GM12878 (cell line): ENCODE measurements around the gene VIL1. TPM values are rescaled to one million over a fixed set of nuclear protein-coding genes. Genes with fewer than 3 reads are reported as not detected.

ENCODE experiments used
- BRCA1 ChIP-seq: IDR thresholded peaks from 2 replicates; pipeline ENCODE4 v1.6.1; 2011; ENCODE audit warnings: low read depth, low read length, improper control_type of control experiment
- CREM ChIP-seq: IDR thresholded peaks from 2 replicates; pipeline ENCODE4 v1.6.1; 2014; ENCODE audit warnings: antibody characterized with exemption, low read depth
- JUNB ChIP-seq: IDR thresholded peaks from 2 replicates; pipeline ENCODE4 v1.6.1; 2016; ENCODE audit warnings: antibody characterized with exemption, mild to moderate bottlenecking
- MYC ChIP-seq: IDR thresholded peaks from 2 replicates; pipeline ENCODE4 v1.6.1; 2011; ENCODE audit warnings: mild to moderate bottlenecking, low read length, moderate library complexity, inconsistent platforms; ENCODE audit not compliant: insufficient read depth, insufficient replicate concordance, insufficient read length, severe bottlenecking
- NR2F1 ChIP-seq: fragments of 450-650 bp; conservative IDR thresholded peaks from 2 replicates; pipeline ENCODE4 v1.6.1; 2017; ENCODE audit warnings: mild to moderate bottlenecking
- RELA ChIP-seq: fragments of 450-650 bp; IDR thresholded peaks from 2 replicates; pipeline ENCODE4 v1.8.0; 2014; ENCODE audit warnings: borderline replicate concordance; ENCODE audit not compliant: partially characterized antibody
- SUPT20H ChIP-seq: IDR thresholded peaks from 2 replicates; pipeline ENCODE4 v1.6.1; 2011; ENCODE audit warnings: low read depth, mild to moderate bottlenecking, low read length, moderate library complexity, borderline replicate concordance; ENCODE audit not compliant: control insufficient read depth
- SUZ12 ChIP-seq: fragments of 200-600 bp; sonication (generic); IDR thresholded peaks from one replicate; pipeline ENCODE4 v1.6.1; 2018; ENCODE audit warnings: antibody characterized with exemption, mild to moderate bottlenecking; ENCODE audit not compliant: unreplicated experiment
- polyA plus RNA-seq, 11 experiments: library from polyadenylated mRNA; depleted of rRNA in 4 of 11; unstranded in 6 of 11; stranded (reverse) in 5 of 11; fragments of >200 nt; fragmentation: Nextera tagmentation in 4 of 11; fragmentation: Illumina TruSeq in 1 of 11; extraction: Ambion mirVana in 4 of 11; extraction: Trizol in 1 of 11; gene quantifications; 1 replicate in 1 of 11; 2 replicates in 10 of 11; pipeline versions ENCODE4 v1.2.1 to v1.2.3, GENCODE V29; 2011 to 2016; ENCODE audit warnings: inconsistent platforms in 2 of 11, missing spikeins in 2 of 11, low read depth in 1 of 11
- total RNA-seq, 4 experiments: library from RNA; depleted of rRNA in 3 of 4; stranded (reverse); fragments of >200 nt in 3 of 4; fragmentation: Illumina TruSeq in 1 of 4; extraction: Trizol in 1 of 4; gene quantifications; 2 replicates each; pipeline versions ENCODE4 v1.2.1 to v1.2.3, GENCODE V29; 2013 to 2021
- TF ChIP-seq, protein P1 (sequence below): IDR thresholded peaks from 2 replicates; pipeline ENCODE4 v1.6.1; 2011; ENCODE audit warnings: mild to moderate bottlenecking, low read depth, low read length, moderate library complexity; ENCODE audit not compliant: insufficient replicate concordance
- TF ChIP-seq, protein P2 (sequence below): fragments of 450-650 bp; IDR thresholded peaks from 2 replicates; pipeline ENCODE4 v1.6.1; 2016; ENCODE audit warnings: mild to moderate bottlenecking
- TF ChIP-seq, protein P3 (sequence below): IDR thresholded peaks from 2 replicates; pipeline ENCODE4 v1.6.1; 2011; ENCODE audit warnings: low read depth, low read length, improper control_type of control experiment, borderline replicate concordance
- TF ChIP-seq, protein P4 (sequence below): fragments of 450-650 bp; formaldehyde crosslinking; IDR thresholded peaks from 2 replicates; pipeline ENCODE4 v1.4.0; 2022; ENCODE audit warnings: mild to moderate bottlenecking, moderate library complexity

Gene VIL1
- total and polyA plus RNA-seq, 10 of the 15 experiments (the other 5 are each of a cell fraction or from before 2014, with no cell fraction given) = 0.03 to 1.9 (median 0.33) TPM

DNA sequence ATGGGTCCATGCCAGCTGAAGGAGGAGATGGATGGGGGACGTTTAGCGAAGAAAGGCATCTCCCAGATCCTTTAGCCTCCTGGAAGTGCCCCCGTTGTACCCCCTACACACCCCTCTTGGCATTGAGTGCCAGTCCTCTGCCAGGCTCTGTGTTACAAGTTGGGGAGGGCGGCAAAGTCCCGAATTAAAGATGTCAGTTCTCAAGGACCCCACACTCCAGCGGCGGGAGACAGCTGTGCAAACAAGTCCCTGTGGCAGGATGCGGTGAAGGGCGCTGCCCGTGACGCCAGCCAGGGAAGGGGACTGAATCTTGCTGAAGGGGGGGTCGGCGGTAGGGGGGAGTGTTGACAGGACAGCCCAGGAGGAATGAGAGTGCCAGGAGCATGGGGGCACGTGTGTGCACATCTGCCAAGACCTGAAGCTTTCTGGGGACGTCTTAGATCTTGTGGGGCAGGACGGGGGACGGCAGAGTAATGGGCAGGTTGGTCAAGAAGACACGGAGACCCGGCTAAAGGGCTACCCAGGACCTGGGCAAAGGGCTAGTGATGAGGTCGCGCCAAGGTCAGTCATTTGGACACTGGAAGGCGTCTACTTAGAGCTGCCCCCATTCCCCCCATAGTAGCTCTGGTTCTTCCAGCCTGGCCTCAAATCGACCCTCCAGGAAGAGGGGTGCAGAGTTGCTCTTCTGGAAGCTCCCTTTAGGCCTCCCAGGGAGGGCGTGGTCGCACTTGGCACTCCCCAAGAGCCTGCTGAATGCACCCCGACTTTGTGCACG is 22.0 kb upstream of the VIL1 start (continued):
- TF ChIP-seq SUPT20H = no peak
- TF ChIP-seq, protein P1, sequence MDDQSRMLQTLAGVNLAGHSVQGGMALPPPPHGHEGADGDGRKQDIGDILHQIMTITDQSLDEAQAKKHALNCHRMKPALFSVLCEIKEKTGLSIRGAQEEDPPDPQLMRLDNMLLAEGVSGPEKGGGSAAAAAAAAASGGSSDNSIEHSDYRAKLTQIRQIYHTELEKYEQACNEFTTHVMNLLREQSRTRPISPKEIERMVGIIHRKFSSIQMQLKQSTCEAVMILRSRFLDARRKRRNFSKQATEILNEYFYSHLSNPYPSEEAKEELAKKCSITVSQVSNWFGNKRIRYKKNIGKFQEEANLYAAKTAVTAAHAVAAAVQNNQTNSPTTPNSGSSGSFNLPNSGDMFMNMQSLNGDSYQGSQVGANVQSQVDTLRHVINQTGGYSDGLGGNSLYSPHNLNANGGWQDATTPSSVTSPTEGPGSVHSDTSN = no peak
- TF ChIP-seq RELA = no peak
- TF ChIP-seq SUZ12 = no peak
- TF ChIP-seq, protein P2, sequence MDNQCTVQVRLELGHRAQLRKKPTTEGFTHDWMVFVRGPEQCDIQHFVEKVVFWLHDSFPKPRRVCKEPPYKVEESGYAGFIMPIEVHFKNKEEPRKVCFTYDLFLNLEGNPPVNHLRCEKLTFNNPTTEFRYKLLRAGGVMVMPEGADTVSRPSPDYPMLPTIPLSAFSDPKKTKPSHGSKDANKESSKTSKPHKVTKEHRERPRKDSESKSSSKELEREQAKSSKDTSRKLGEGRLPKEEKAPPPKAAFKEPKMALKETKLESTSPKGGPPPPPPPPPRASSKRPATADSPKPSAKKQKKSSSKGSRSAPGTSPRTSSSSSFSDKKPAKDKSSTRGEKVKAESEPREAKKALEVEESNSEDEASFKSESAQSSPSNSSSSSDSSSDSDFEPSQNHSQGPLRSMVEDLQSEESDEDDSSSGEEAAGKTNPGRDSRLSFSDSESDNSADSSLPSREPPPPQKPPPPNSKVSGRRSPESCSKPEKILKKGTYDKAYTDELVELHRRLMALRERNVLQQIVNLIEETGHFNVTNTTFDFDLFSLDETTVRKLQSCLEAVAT = peak; percentile 10; the same call in 1 of the 2 replicates
- TF ChIP-seq, protein P3, sequence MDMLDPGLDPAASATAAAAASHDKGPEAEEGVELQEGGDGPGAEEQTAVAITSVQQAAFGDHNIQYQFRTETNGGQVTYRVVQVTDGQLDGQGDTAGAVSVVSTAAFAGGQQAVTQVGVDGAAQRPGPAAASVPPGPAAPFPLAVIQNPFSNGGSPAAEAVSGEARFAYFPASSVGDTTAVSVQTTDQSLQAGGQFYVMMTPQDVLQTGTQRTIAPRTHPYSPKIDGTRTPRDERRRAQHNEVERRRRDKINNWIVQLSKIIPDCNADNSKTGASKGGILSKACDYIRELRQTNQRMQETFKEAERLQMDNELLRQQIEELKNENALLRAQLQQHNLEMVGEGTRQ = no peak
- TF ChIP-seq, protein P4, sequence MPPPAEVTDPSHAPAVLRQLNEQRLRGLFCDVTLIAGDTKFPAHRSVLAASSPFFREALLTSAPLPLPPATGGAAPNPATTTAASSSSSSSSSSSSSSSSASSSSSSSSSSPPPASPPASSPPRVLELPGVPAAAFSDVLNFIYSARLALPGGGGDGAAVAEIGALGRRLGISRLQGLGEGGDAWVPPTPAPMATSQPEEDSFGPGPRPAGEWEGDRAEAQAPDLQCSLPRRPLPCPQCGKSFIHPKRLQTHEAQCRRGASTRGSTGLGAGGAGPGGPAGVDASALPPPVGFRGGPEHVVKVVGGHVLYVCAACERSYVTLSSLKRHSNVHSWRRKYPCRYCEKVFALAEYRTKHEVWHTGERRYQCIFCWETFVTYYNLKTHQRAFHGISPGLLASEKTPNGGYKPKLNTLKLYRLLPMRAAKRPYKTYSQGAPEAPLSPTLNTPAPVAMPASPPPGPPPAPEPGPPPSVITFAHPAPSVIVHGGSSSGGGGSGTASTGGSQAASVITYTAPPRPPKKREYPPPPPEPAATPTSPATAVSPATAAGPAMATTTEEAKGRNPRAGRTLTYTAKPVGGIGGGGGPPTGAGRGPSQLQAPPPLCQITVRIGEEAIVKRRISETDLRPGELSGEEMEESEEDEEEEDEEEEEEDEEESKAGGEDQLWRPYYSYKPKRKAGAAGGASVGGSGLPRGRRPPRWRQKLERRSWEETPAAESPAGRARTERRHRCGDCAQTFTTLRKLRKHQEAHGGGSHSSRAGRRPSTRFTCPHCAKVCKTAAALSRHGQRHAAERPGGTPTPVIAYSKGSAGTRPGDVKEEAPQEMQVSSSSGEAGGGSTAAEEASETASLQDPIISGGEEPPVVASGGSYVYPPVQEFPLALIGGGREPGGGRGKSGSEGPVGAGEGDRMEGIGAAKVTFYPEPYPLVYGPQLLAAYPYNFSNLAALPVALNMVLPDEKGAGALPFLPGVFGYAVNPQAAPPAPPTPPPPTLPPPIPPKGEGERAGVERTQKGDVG (CRISPR knock-in tag) = no peak
- no peak for TF ChIP-seq MYC
- TF ChIP-seq CREM = no peak
- TF ChIP-seq BRCA1 = no peak
- no peak for TF ChIP-seq JUNB
- TF ChIP-seq NR2F1 = no peak
